Adrenal gland (tissue), 12 donors: ENCODE measurements around the gene TXN2. TPM values are rescaled to one million over a fixed set of nuclear protein-coding genes. Genes with fewer than 3 reads are reported as not detected.

Experiments used
- DNase-seq, 7 donors: peaks; one replicate each; pipeline ENCODE4 v3.0.0-alpha.2; 2019 to 2020
- H3K27ac ChIP-seq, 5 donors: fragments of 200-600 bp; sonication (generic) in 4 of 5; 1 replicate in 3 of 5; 2 replicates in 2 of 5; pipeline versions ENCODE4 v1.5.1 to v1.8.0; 2016 to 2020; ENCODE audit warnings: mild to moderate bottlenecking in 1 of 5
- H3K27me3 ChIP-seq: fragments of 200-600 bp; 2 replicates; pipeline ENCODE4 v1.8.0; 2021
- H3K36me3 ChIP-seq, 2 donors: fragments of 200-600 bp; replicated peaks in 1 of 2; 1 replicate in 1 of 2; 2 replicates in 1 of 2; pipeline versions ENCODE4 v1.5.1 to v1.8.0; 2018 to 2022
- H3K4me1 ChIP-seq, 2 donors: fragments of 200-600 bp; replicated peaks in 1 of 2; 1 replicate in 1 of 2; 2 replicates in 1 of 2; pipeline versions ENCODE4 v1.5.1 to v1.8.0; 2018 to 2021
- H3K4me3 ChIP-seq, 4 donors: fragments of 200-600 bp; sonication (generic) in 3 of 4; one replicate each; pipeline ENCODE4 v1.5.1; 2016 to 2018
- H3K9me3 ChIP-seq, 3 donors: fragments of 200-600 bp; sonication (generic) in 1 of 3; replicated peaks in 1 of 3; 1 replicate in 2 of 3; 2 replicates in 1 of 3; pipeline versions ENCODE4 v1.5.1 to v1.8.0; 2016 to 2021
- POLR2A ChIP-seq, 2 donors: fragments of 450-650 bp; IDR thresholded peaks; one replicate each; pipeline ENCODE4 v1.6.1; 2017; ENCODE audit warnings: antibody characterized with exemption in 2 of 2, mild to moderate bottlenecking in 2 of 2, moderate library complexity in 1 of 2
- WGBS, 4 donors: extraction: QIAGEN DNeasy Blood & Tissue Kit in 2 of 4; methylation state at CpG; one replicate each; pipeline versions ENCODE4 v1.1.5 to v1.1.7; 2013 to 2017; 5-methylcytosine and 5-hydroxymethylcytosine counted together
- intact Hi-C, 2 donors: fragments of 100-400 bp; cut with DNase I; formaldehyde crosslinking; loops; one replicate each; pipeline versions ENCODE4 v1.14.1 to v1.15.0; 2022 to 2023
- polyA plus RNA-seq, 3 donors: library from polyadenylated mRNA; stranded (reverse); fragments of 200-250 nt in 2 of 3; fragments of 350-450 nt in 1 of 3; fragmentation: Illumina TruSeq in 1 of 3; extraction: RNeasy Lipid Tissue Mini Kit (QIAGEN cat#74804) in 1 of 3; gene quantifications; one replicate each; pipeline ENCODE4 v1.2.3, GENCODE V29; 2013 to 2014
- total RNA-seq, 9 donors: library from RNA; depleted of rRNA in 4 of 9; stranded (reverse); fragments of >200 nt in 4 of 9; fragments of 120-200 nt in 1 of 9; fragmentation: NEBNext Ultra II Directional in 1 of 9; extraction: Animal tissue kit (Norgen Biotek cat#: 25700) in 1 of 9; gene quantifications; one replicate each; pipeline versions ENCODE4 v1.1.0 to v1.2.4, GENCODE V29; 2013 to 2023
- TF ChIP-seq, protein P1 (sequence below), 6 experiments: fragments of 450-650 bp in 4 of 6; fragments of 200-600 bp in 2 of 6; sonication (generic) in 1 of 6; IDR thresholded peaks; 1 replicate in 5 of 6; 2 replicates in 1 of 6; pipeline versions ENCODE4 v1.5.1 to v1.8.0; 2016 to 2021; ENCODE audit warnings: antibody characterized with exemption in 6 of 6, mild to moderate bottlenecking in 2 of 6, moderate library complexity in 1 of 6
- donor health status: healthy with polysubstance abuse.
- donor health status: Bipolar disorder and iron deficiency.
- donor health status: DM: yes; HTN: yes; CAD: no.
- donor health status: DM: no; HTN: no; CAD: no.
- donor health status: DM: no; HTN: no; CAD: no.
- donor health status: DM: yes; HTN: yes; CAD: no.

The TXN2 gene
- total and polyA plus RNA-seq, 12 donors, result 160 to 245 (median 202) TPM

- no peak overlapping the region for H3K4me3 ChIP-seq
- TF ChIP-seq, protein P1, sequence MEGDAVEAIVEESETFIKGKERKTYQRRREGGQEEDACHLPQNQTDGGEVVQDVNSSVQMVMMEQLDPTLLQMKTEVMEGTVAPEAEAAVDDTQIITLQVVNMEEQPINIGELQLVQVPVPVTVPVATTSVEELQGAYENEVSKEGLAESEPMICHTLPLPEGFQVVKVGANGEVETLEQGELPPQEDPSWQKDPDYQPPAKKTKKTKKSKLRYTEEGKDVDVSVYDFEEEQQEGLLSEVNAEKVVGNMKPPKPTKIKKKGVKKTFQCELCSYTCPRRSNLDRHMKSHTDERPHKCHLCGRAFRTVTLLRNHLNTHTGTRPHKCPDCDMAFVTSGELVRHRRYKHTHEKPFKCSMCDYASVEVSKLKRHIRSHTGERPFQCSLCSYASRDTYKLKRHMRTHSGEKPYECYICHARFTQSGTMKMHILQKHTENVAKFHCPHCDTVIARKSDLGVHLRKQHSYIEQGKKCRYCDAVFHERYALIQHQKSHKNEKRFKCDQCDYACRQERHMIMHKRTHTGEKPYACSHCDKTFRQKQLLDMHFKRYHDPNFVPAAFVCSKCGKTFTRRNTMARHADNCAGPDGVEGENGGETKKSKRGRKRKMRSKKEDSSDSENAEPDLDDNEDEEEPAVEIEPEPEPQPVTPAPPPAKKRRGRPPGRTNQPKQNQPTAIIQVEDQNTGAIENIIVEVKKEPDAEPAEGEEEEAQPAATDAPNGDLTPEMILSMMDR (IDR thresholded peaks at IDR 0.05), result no peak
- peak in 1 of 2 donors; percentile 73 for TF ChIP-seq POLR2A (IDR thresholded peaks at IDR 0.05)
- DNase-seq, result peak; percentile 91 to 98 (median 97)
- WGBS, 4 donors, result 37 to 51% (median 47%) methylated on average over 13 to 25 of the region's 25 CpGs
- intact Hi-C loops, result loop anchor here (10.0 kb wide), 2 partner anchors 81 to 91 kb away; partner anchors contain the start of gene MYH9 (in 1 of the 2)
- H3K9me3 ChIP-seq, result no peaks in the 10 kb centered on the region
- peaks cover 0 to 17% of the 10 kb centered on the region in 2 donors for H3K36me3 ChIP-seq
- H3K27me3 ChIP-seq, result no peaks in the 10 kb centered on the region
- peak overlapping the region; percentile 28 to 90 (median 74) for H3K27ac ChIP-seq
- H3K4me1 ChIP-seq, result peaks cover 11 to 21% of the 10 kb centered on the region in 2 donors
Observed at GRCh38 chr22:36465232-36466021, 16.0 kb downstream of the TXN2 start.

DNA sequence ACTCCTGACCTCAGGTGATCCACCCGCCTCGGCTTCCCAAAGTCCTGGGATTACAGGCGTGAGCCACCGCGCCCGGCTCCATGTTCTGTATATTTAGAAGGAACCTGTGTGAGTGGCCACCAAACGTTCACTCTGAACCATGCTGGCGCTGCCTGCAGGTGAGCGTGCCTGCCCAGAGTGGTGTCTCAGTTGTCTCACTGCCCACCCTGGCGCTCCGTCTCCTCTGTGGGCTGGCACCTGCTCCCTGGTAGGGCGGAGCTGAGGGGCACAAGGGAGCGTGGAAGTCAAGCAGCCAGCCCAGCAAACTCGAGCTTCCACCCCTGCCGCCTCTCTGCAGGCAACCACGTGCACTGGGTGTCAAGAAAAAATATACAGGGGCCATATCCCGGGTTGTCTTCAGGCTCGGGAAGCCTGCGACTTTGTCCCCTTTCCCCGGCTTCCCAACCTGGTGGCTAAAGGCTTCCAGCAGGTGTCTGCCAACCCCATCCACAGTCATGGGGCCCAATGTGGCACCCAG lies 16.7 kb downstream of the TXN2 start:
- H3K27me3 ChIP-seq, result no peaks in the 10 kb centered on the region
- intact Hi-C loops, result loop anchor here (10.0 kb wide), 2 partner anchors 80 to 90 kb away; partner anchors contain the start of gene MYH9 (in 1 of the 2)
- H3K36me3 ChIP-seq, result peaks cover 0 to 17% of the 10 kb centered on the region in 2 donors
- no peak overlapping the region for H3K4me3 ChIP-seq
- H3K4me1 ChIP-seq, result peaks cover 7 to 15% of the 10 kb centered on the region in 2 donors
- WGBS, 4 donors, result 54 to 84% (median 66%) methylated on average over 11 to 20 of the region's 20 CpGs
- TF ChIP-seq POLR2A (IDR thresholded peaks at IDR 0.05), result peak in 1 of 2 donors; percentile 12
- TF ChIP-seq, protein P1 (IDR thresholded peaks at IDR 0.05), result no peak
- H3K9me3 ChIP-seq, result no peaks in the 10 kb centered on the region
- H3K27ac ChIP-seq, result peak overlapping the region; percentile 28 to 90 (median 74)
- no peak for DNase-seq

GRCh38 chr22:36463783-36464184 lies 17.7 kb downstream of the TXN2 start:
- no peaks in the 10 kb centered on the region for H3K9me3 ChIP-seq
- H3K4me1 ChIP-seq, result peaks cover 7 to 13% of the 10 kb centered on the region in 2 donors
- DNase-seq, result peak in 3 of 7 donors; percentile 61 to 79 (median 65)
- intact Hi-C loops, result loop anchor here (10.0 kb wide), 2 partner anchors 79 to 89 kb away; partner anchors contain the start of gene MYH9 (in 1 of the 2)
- WGBS, 4 donors, result 47 to 81% (median 71%) methylated on average over 9 to 17 of the region's 17 CpGs
- H3K27ac ChIP-seq, result peak overlapping the region in 3 of 5 donors; percentile 74 to 90 (median 79)
- no peaks in the 10 kb centered on the region for H3K27me3 ChIP-seq
- TF ChIP-seq POLR2A (IDR thresholded peaks at IDR 0.05), result no peak
- TF ChIP-seq, protein P1 (IDR thresholded peaks at IDR 0.05), result no peak
- peaks cover 0 to 10% of the 10 kb centered on the region in 2 donors for H3K36me3 ChIP-seq
- no peak overlapping the region for H3K4me3 ChIP-seq
